HK-2 (cell line): ENCODE data around the gene EFCAB6.

Experiments used
- DNase-seq: peaks from one replicate; pipeline ENCODE4 v3.0.0-alpha.2; 2018; ENCODE audit not compliant: unreplicated experiment

EFCAB6 gene

DNA sequence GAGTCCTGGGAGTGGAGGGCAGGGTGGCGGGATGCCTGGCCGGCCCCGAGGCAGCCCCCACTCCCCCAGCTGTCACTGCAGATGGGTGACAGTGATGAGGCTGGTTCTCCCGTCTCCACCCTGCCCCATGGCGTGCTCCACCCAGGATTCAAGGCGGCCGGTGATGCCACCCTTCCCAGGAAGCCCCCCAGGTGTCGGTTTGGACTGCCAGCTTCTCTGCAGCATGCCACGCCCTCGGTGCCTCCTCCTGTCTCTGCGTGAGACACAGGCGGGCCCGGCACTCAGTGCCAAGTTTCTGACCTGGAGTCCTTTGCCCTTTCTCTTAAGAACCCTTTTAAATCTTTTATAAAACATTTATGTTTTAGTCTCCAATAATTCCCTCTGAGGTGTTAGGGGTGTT is 328.8 kb downstream of the EFCAB6 start:
- no peak for DNase-seq

DNA sequence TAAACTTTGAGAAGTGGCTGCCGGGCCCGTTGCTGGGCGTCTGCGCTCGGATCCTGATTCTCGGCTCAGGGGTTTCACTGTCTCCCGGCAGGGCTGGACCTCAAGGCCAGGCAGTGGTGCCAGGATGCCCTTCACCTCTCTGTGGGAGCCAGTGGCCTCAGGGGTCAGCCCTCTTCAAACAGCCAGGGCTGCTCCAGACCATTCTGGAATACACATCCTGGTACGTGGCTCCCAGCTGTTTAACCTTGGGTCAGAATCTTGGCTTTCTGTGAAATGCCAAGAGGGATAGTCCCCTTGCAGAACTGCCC is 329.8 kb downstream of the EFCAB6 start:
- DNase-seq = no peak

DNA sequence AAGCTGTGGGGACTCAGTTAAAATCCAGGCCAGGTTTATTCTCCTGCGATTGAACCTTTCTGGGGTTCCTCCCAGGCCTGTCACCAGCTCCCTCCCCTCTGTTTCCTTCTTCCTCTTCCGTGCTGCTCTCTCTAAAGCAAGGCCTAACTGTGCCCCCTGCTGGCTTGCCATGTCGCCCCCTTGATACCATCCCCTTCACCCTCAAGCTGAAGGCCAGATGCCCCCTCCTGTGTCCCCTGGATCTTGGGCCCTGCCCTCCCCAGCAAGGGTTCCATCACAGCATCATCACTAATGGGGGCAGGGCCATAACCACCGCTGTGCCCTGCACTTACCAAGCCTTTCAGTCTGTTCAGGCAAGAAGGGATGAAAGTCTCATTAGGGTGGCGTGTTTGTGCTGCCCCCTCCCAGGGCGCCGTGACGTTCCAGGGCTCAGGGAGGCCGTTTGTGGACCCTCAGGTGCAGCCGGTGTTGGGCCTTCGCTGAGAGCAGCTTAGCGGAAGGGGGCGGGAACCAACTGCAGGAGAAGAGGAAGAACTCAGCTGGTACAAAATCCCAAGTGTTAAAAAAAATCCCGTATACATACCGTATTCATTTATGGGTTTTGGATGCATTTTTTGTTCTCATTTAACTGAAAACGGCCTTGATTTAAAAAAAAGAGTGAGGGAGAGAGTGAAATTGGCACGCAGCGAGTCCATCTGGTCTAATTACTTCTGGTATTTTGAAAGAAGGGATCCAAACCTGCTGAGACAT is 330.4 kb downstream of the EFCAB6 start:
- no peak for DNase-seq

DNA sequence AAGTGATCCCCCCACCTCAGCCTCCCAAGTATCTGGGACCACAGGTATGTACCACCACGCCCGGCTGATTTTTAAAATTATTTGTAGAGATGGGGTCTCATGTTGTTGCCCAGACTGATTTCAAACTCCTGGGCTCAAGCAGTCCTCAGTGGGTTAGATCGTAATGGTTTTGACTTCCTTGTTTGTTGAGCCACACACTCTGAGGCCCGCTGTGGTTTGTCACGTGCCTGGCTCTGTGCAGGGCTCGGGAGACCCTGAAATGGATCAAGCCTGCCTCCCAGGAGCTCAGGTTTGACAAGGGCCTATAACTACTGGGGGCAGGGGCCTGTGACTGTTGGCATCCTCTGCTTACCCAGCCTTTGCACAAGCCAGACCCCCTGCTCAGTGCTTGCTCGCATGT is 332.1 kb downstream of the EFCAB6 start:
- no peak for DNase-seq

DNA sequence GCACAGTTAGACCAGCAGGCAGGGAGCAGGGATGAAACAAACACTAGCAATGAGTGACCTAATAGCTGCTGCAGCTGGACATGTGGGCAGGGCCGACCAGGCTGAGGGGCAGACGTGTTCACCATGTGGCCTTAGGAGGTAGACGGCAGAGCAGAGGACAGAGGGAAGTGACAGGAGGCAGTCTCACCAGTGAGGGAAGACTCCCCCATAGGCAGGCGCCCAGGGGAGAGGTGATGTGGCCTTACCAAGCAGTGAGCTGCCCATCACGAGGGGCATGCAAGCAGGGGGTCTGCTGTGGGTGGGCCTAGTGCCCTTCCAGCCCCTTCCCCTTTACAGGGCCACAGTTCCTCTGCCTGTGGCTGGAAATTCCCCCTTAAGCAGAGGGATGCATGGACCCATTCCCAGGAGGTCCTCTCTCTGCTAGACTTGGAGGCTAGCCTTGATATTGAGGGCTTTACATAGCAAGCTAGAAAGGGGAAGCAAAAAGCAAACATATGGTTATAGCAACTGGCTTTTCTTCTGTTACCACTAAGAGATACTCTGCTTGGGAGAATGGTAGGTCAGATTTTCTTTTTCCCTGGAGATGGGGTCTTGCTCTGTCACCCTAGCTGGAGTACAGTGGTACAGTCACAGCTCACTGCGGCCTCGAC is 332.7 kb downstream of the EFCAB6 start:
- DNase-seq = no peak
